ENCODE measurements around the gene SAMD10. TPM values are rescaled to one million over a fixed set of nuclear protein-coding genes. Genes with fewer than 3 reads are reported as not detected.

SAMD10 gene
- total RNA-seq, 6 experiments from 2014 or later = 2.7 to 6.7 (median 3.5) TPM

GRCh38 chr20:64010711-64011237, 31.3 kb upstream of the SAMD10 start:
- H3K9me3 ChIP-seq = no peaks in the 10 kb centered on the region
- 72% methylated on average over 6 of the region's 8 CpGs for WGBS (ENCODE audit: insufficient coverage, low coverage, low lambda C conversion rate, missing lambda C conversion rate)
- no peak overlapping the region for H3K27ac ChIP-seq
- H3K4me3 ChIP-seq = no peak overlapping the region
- no peaks in the 10 kb centered on the region for H3K27me3 ChIP-seq
- no peak for TF ChIP-seq CTCF (IDR thresholded peaks at IDR 0.05)
- TF ChIP-seq POLR2A (IDR thresholded peaks at IDR 0.05) = no peak
- intact Hi-C loops (cut with DNase I) = no loop called here
- H3K36me3 ChIP-seq = peaks cover 0 to 57% (median 20%) of the 10 kb centered on the region in 4 donors
- H3K4me1 ChIP-seq = no peaks in the 10 kb centered on the region
- ATAC-seq (peak in 1 of 4 donors; percentile 17), DNase-seq (no peak)

- H3K4me3 ChIP-seq = no peak overlapping the region
- H3K36me3 ChIP-seq = peaks cover 0 to 55% (median 16%) of the 10 kb centered on the region in 4 donors
- no peak for ATAC-seq
- intact Hi-C loops (cut with DNase I) = no loop called here
- whole genome bisulfite sequencing (ENCODE audit: insufficient coverage, low coverage, low lambda C conversion rate, missing lambda C conversion rate) = 66% methylated on average over 9 of the region's 13 CpGs
- no peaks in the 10 kb centered on the region for H3K27me3 ChIP-seq
- TF ChIP-seq POLR2A (IDR thresholded peaks at IDR 0.05) (no peak), CTCF (IDR thresholded peaks at IDR 0.05) (no peak)
- no peak for DNase-seq
- no peaks in the 10 kb centered on the region for H3K9me3 ChIP-seq
- no peaks in the 10 kb centered on the region for H3K4me1 ChIP-seq
- H3K27ac ChIP-seq = no peak overlapping the region
Measured at GRCh38 chr20:64009811-64010387, 30.5 kb upstream of the SAMD10 start.

- Histone ChIP-seq H3K9me3 (no peaks in the 10 kb centered on the region), H3K36me3 (peaks cover 0 to 61% (median 19%) of the 10 kb centered on the region in 4 donors), H3K27ac (no peak overlapping the region), H3K4me1 (no peaks in the 10 kb centered on the region), H3K4me3 (no peak overlapping the region), H3K27me3 (no peaks in the 10 kb centered on the region)
- DNase-seq (no peak), ATAC-seq (no peak)
- WGBS (ENCODE audit: insufficient coverage, low coverage, low lambda C conversion rate, missing lambda C conversion rate) = no CpG with 5 or more reads among the region's 3 CpGs
- TF ChIP-seq CTCF (IDR thresholded peaks at IDR 0.05) (no peak), POLR2A (IDR thresholded peaks at IDR 0.05) (no peak)
- intact Hi-C loops (cut with DNase I) = no loop called here
Measured at GRCh38 chr20:64006902-64007301, 27.5 kb upstream of the SAMD10 start.

- intact Hi-C loops (cut with DNase I) = no loop called here
- Histone ChIP-seq H3K9me3 (no peaks in the 10 kb centered on the region), H3K4me3 (no peak overlapping the region), H3K4me1 (no peaks in the 10 kb centered on the region), H3K27ac (no peak overlapping the region), H3K36me3 (peaks cover 0 to 63% (median 19%) of the 10 kb centered on the region in 4 donors), H3K27me3 (no peaks in the 10 kb centered on the region)
- no peak for DNase-seq
- TF ChIP-seq CTCF (IDR thresholded peaks at IDR 0.05) = no peak
- no peak for TF ChIP-seq POLR2A (IDR thresholded peaks at IDR 0.05)
- WGBS (ENCODE audit: insufficient coverage, low coverage, low lambda C conversion rate, missing lambda C conversion rate) = 62% methylated on average over 2 of the region's 10 CpGs
- no peak for ATAC-seq
Measured at GRCh38 chr20:64006490-64006889, 27.0 kb upstream of the SAMD10 start.
